Loucy (cell line): ENCODE results near the gene TAS2R13.

Experiments used
- H2AFZ ChIP-seq: fragments of 200-600 bp; sonication (generic); 2 replicates; pipeline ENCODE4 v1.6.0; 2016; ENCODE audit warnings: antibody characterized with exemption, mild to moderate bottlenecking, low read length, moderate library complexity
- H3F3A ChIP-seq: fragments of 200-600 bp; 2 replicates; pipeline ENCODE4 v1.6.0; 2016; ENCODE audit warnings: antibody characterized with exemption, low read depth, mild to moderate bottlenecking
- H3K27me3 ChIP-seq: fragments of 200-600 bp; sonication (generic); 2 replicates; pipeline ENCODE4 v1.6.1; 2014; ENCODE audit warnings: low read length, mild to moderate bottlenecking; ENCODE audit not compliant: insufficient read depth, poor library complexity, severe bottlenecking
- H3K36me3 ChIP-seq: fragments of 200-600 bp; sonication (generic); 2 replicates; pipeline ENCODE4 v1.6.1; 2016; ENCODE audit warnings: low read length; ENCODE audit not compliant: insufficient read depth
- H3K4me1 ChIP-seq: fragments of 200-600 bp; sonication (generic); 2 replicates; pipeline ENCODE4 v1.5.1; 2014; ENCODE audit warnings: low read length, mild to moderate bottlenecking; ENCODE audit not compliant: insufficient read depth, poor library complexity, severe bottlenecking
- H3K4me2 ChIP-seq: fragments of 200-600 bp; sonication (generic); 2 replicates; pipeline ENCODE4 v1.6.0; 2014; ENCODE audit warnings: antibody characterized with exemption, low read length, low read depth, mild to moderate bottlenecking; ENCODE audit not compliant: poor library complexity, severe bottlenecking
- H3K4me3 ChIP-seq: fragments of 200-600 bp; sonication (generic); 2 replicates; pipeline ENCODE4 v1.5.1; 2014; ENCODE audit warnings: low read length, mild to moderate bottlenecking, mixed read lengths; ENCODE audit not compliant: poor library complexity, severe bottlenecking
- H3K79me2 ChIP-seq: fragments of 200-600 bp; sonication (generic); 2 replicates; pipeline ENCODE4 v1.6.1; 2014; ENCODE audit warnings: low read length; ENCODE audit not compliant: insufficient read depth
- H3K9ac ChIP-seq: fragments of 200-600 bp; sonication (generic); 2 replicates; pipeline ENCODE4 v1.6.0; 2014; ENCODE audit warnings: mild to moderate bottlenecking, low read depth, low read length, moderate library complexity; ENCODE audit not compliant: poor library complexity, severe bottlenecking
- H3K9me2 ChIP-seq: fragments of 200-600 bp; sonication (generic); replicated peaks from 2 replicates; pipeline ENCODE4 v1.6.1; 2016; ENCODE audit warnings: low read depth, low read length, mixed read lengths
- H3K9me3 ChIP-seq: fragments of 200-600 bp; sonication (generic); 2 replicates; pipeline ENCODE4 v1.6.1; 2014; ENCODE audit warnings: mild to moderate bottlenecking, antibody characterized with exemption, low read length, low read depth; ENCODE audit not compliant: insufficient read depth
- H4K20me1 ChIP-seq: fragments of 200-600 bp; sonication (generic); 2 replicates; pipeline ENCODE4 v1.6.0; 2014; ENCODE audit warnings: antibody characterized with exemption, low read length, mild to moderate bottlenecking; ENCODE audit not compliant: insufficient read depth, poor library complexity, severe bottlenecking
- EZH2phosphoT487 ChIP-seq: fragments of 200-600 bp; IDR thresholded peaks from 2 replicates; pipeline ENCODE4 v1.6.1; 2018; ENCODE audit warnings: antibody characterized with exemption, mild to moderate bottlenecking, moderate library complexity, borderline replicate concordance
- TF ChIP-seq, protein P1 (sequence below): fragments of 200-600 bp; sonication (generic); conservative IDR thresholded peaks from 2 replicates; pipeline ENCODE4 v1.5.1; 2014; ENCODE audit warnings: mild to moderate bottlenecking, antibody characterized with exemption, low read length

Gene TAS2R13

DNA sequence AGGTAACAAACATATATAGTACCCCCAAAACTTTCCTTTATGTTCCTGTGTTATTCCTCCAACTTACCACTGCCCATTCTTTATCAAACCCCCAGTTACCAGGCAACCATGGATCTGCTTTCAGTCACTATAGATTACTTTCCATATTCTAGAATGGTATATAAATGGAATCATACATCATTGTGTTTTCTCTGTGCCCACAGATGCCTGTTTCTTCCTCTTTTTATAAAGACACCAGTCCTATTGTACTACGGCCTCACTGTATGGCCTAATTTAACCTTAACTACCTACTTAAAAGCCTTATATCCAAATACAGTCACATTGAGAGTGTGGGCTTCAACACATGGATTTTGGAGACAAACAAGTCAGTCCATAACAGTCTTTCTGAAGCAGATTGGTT, 27.1 kb upstream of the TAS2R13 start:
- Histone ChIP-seq H3K36me3 (no peaks in the 10 kb centered on the region), H3K9me3 (no peaks in the 10 kb centered on the region), H4K20me1 (no peaks in the 10 kb centered on the region), H3K27me3 (no peaks in the 10 kb centered on the region), H3K79me2 (no peaks in the 10 kb centered on the region), H2AFZ (no peak overlapping the region), H3K9me2 (no peaks in the 10 kb centered on the region), H3K9ac (no peak overlapping the region), H3K4me1 (no peaks in the 10 kb centered on the region), H3K4me2 (no peak overlapping the region), H3K4me3 (no peak overlapping the region), H3F3A (no peaks in the 10 kb centered on the region)
- TF ChIP-seq, protein P1, sequence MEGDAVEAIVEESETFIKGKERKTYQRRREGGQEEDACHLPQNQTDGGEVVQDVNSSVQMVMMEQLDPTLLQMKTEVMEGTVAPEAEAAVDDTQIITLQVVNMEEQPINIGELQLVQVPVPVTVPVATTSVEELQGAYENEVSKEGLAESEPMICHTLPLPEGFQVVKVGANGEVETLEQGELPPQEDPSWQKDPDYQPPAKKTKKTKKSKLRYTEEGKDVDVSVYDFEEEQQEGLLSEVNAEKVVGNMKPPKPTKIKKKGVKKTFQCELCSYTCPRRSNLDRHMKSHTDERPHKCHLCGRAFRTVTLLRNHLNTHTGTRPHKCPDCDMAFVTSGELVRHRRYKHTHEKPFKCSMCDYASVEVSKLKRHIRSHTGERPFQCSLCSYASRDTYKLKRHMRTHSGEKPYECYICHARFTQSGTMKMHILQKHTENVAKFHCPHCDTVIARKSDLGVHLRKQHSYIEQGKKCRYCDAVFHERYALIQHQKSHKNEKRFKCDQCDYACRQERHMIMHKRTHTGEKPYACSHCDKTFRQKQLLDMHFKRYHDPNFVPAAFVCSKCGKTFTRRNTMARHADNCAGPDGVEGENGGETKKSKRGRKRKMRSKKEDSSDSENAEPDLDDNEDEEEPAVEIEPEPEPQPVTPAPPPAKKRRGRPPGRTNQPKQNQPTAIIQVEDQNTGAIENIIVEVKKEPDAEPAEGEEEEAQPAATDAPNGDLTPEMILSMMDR: no peak
- no peak for TF ChIP-seq EZH2phosphoT487

DNA sequence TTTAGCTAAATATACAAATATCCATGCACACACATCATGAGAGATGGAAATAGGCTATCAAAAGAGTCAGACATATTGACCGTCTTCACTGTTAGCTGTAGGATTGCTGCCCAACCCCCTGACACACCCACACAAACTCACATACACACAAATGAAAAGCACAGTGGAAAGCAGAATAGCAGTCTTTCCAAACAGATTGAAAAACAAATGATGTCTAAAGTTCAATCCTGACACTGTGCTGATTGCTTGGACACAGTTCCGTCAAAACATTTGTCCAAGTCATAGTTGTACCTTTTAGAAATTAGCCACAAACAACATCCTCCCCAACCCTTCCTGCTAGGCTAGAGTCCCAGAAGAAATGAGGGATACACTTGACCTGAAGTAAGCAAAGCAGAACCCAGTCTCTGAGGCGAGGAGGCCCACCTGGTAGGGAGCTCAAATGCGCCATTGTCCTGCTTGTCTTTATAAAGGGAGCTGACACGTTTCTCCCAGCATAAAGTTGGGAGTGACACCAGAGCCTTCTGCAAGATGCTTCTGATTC, 19.5 kb upstream of the TAS2R13 start, which contains the start of gene PRH2:
TSS of gene PRH2 (plus strand) at position 491 of the 541 bp plus-strand sequence. CDS start at position 529, 38 bp downstream.
- TF ChIP-seq EZH2phosphoT487: no peak
- TF ChIP-seq, protein P1: no peak
- no peaks in the 10 kb centered on the region for H3K9me2 ChIP-seq
- H3K4me2 ChIP-seq: no peak within 1 kb of the TSS
- no peaks in the 10 kb centered on the region for H4K20me1 ChIP-seq
- no peaks in the 10 kb centered on the region for H3K79me2 ChIP-seq
- H3K27me3 ChIP-seq: no peaks in the 10 kb centered on the region
- H2AFZ ChIP-seq: no peak within 1 kb of the TSS
- H3K4me3 ChIP-seq: no peak within 1 kb of the TSS
- no peaks in the 10 kb centered on the region for H3K9me3 ChIP-seq
- H3K4me1 ChIP-seq: no peaks in the 10 kb centered on the region
- no peaks in the 10 kb centered on the region for H3K36me3 ChIP-seq
- H3F3A ChIP-seq: no peaks in the 10 kb centered on the region
- H3K9ac ChIP-seq: no peak within 1 kb of the TSS

DNA sequence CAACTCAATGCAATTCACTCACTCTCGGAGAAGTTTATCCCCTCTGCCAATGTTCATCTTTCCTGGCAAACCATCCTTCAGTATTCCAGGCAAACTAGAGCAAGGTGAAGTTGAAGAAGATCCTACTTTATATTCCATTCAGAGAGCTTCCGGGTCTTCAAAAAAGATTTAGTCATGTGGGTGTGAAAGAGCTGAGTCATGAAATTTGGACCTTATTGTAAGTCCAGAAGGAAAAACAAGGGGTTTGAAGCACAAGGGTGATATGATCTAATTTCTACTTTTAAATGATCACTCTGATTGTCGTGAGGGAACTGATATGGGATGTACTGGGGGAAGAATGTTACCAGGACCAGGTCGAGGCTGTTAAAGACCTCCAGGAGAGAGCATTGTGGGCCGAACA, 16.9 kb upstream of the TAS2R13 start:
- no peak overlapping the region for H3K4me3 ChIP-seq

More for the DNA sequence above, 16.9 kb upstream of the TAS2R13 start:
- Histone ChIP-seq H3K4me1 (no peaks in the 10 kb centered on the region), H3F3A (no peaks in the 10 kb centered on the region), H3K9ac (no peak overlapping the region), H3K4me2 (no peak overlapping the region), H2AFZ (no peak overlapping the region), H3K9me2 (no peaks in the 10 kb centered on the region), H4K20me1 (no peaks in the 10 kb centered on the region), H3K27me3 (no peaks in the 10 kb centered on the region), H3K36me3 (no peaks in the 10 kb centered on the region), H3K79me2 (no peaks in the 10 kb centered on the region), H3K9me3 (no peaks in the 10 kb centered on the region)
- no peak for TF ChIP-seq EZH2phosphoT487
- TF ChIP-seq, protein P1: no peak
